DOHH2 (cell line): ENCODE measurements around the gene ENO2.

Source experiments
- H3F3A ChIP-seq: fragments of 200-600 bp; sonication (generic), shearing (Covaris generic); 2 replicates; pipeline ENCODE4 v1.6.0; 2016; ENCODE audit warnings: antibody characterized with exemption, mild to moderate bottlenecking; ENCODE audit not compliant: control insufficient read depth, insufficient read depth
- H3K27ac ChIP-seq: fragments of 200-600 bp; sonication (generic); 2 replicates; pipeline ENCODE4 v1.5.1; 2014; ENCODE audit warnings: low read depth, mild to moderate bottlenecking, low read length, moderate library complexity
- H3K27me3 ChIP-seq: fragments of 200-600 bp; sonication (generic); 2 replicates; pipeline ENCODE4 v1.6.1; 2014; ENCODE audit warnings: mild to moderate bottlenecking, low read length, mixed read lengths; ENCODE audit not compliant: control insufficient read depth
- H3K36me3 ChIP-seq: fragments of 200-600 bp; sonication (generic); 2 replicates; pipeline ENCODE4 v1.6.1; 2014; ENCODE audit warnings: mild to moderate bottlenecking, low read length, moderate library complexity, mixed read lengths; ENCODE audit not compliant: control insufficient read depth
- H3K4me1 ChIP-seq: fragments of 200-600 bp; sonication (generic); 2 replicates; pipeline ENCODE4 v1.6.1; 2014; ENCODE audit warnings: mild to moderate bottlenecking, low read length, mixed read lengths; ENCODE audit not compliant: control insufficient read depth
- H3K4me2 ChIP-seq: fragments of 200-600 bp; sonication (generic); 2 replicates; pipeline ENCODE4 v1.6.0; 2014; ENCODE audit warnings: mild to moderate bottlenecking, low read length, moderate library complexity
- H3K4me3 ChIP-seq: fragments of 200-600 bp; sonication (generic); 2 replicates; pipeline ENCODE4 v1.5.1; 2014; ENCODE audit warnings: mild to moderate bottlenecking, low read length, mixed read lengths
- H3K79me2 ChIP-seq: fragments of 200-600 bp; sonication (generic); 2 replicates; pipeline ENCODE4 v1.6.1; 2014; ENCODE audit warnings: mild to moderate bottlenecking, low read length, mixed read lengths; ENCODE audit not compliant: control insufficient read depth
- H3K9me2 ChIP-seq: fragments of 200-600 bp; sonication (generic); replicated peaks from 2 replicates; pipeline ENCODE4 v1.6.1; 2014; ENCODE audit warnings: mild to moderate bottlenecking, low read length, mixed read lengths; ENCODE audit not compliant: control insufficient read depth
- H3K9me3 ChIP-seq: fragments of 200-600 bp; sonication (generic); 2 replicates; pipeline ENCODE4 v1.6.1; 2014; ENCODE audit warnings: antibody characterized with exemption, low read length, mixed read lengths; ENCODE audit not compliant: control insufficient read depth, insufficient read depth
- H4K20me1 ChIP-seq: fragments of 200-600 bp; sonication (generic); 2 replicates; pipeline ENCODE4 v1.6.0; 2014; ENCODE audit warnings: low read depth, mild to moderate bottlenecking, antibody characterized with exemption, low read length, moderate library complexity; ENCODE audit not compliant: control insufficient read depth, insufficient read depth
- CTCF ChIP-seq: fragments of 200-600 bp; sonication (generic); IDR thresholded peaks from one replicate; pipeline ENCODE4 v1.5.1; 2014; ENCODE audit warnings: antibody characterized with exemption, mild to moderate bottlenecking, low read depth, low read length; ENCODE audit not compliant: poor library complexity, severe bottlenecking
- EZH2phosphoT487 ChIP-seq: fragments of 200-600 bp; sonication (generic); IDR thresholded peaks from 2 replicates; pipeline ENCODE4 v1.6.1; 2017; ENCODE audit warnings: borderline replicate concordance, mild to moderate bottlenecking, antibody characterized with exemption, low read length, moderate library complexity, mixed read lengths

ENO2 gene

GRCh38 chr12:6966351-6966750, 52.0 kb downstream of the ENO2 start:
- Histone ChIP-seq H3K27ac (no peak overlapping the region), H3K4me2 (no peak overlapping the region), H3F3A (peaks cover 39% of the 10 kb centered on the region)

GRCh38 chr12:6967651-6968100, 53.3 kb downstream of the ENO2 start:
- Histone ChIP-seq H3K27me3 (0 out of 2 replicates have a peak, but pooled peaks cover 2% of the 10 kb centered on the region), H4K20me1 (peaks cover 16% of the 10 kb centered on the region; the same call in 1 of the 2 replicates), H3K36me3 (peaks cover 80% of the 10 kb centered on the region), H3K4me3 (no peak overlapping the region), H3K4me2 (no peak overlapping the region), H3K9me2 (no peaks in the 10 kb centered on the region), H3F3A (peaks cover 41% of the 10 kb centered on the region), H3K9me3 (no peaks in the 10 kb centered on the region), H3K27ac (no peak overlapping the region), H3K79me2 (peaks cover 48% of the 10 kb centered on the region), H3K4me1 (peaks cover 38% of the 10 kb centered on the region)
- TF ChIP-seq CTCF (no peak), EZH2phosphoT487 (no peak)

More at GRCh38 chr12:6966351-6966750, 52.0 kb downstream of the ENO2 start:
- Histone ChIP-seq H3K27me3 (peaks cover 13% of the 10 kb centered on the region), H3K79me2 (peaks cover 35% of the 10 kb centered on the region), H3K9me2 (no peaks in the 10 kb centered on the region), H4K20me1 (peaks cover 16% of the 10 kb centered on the region; the same call in 1 of the 2 replicates), H3K9me3 (no peaks in the 10 kb centered on the region), H3K36me3 (peaks cover 67% of the 10 kb centered on the region), H3K4me3 (no peak overlapping the region), H3K4me1 (peaks cover 39% of the 10 kb centered on the region)
- TF ChIP-seq CTCF (no peak), EZH2phosphoT487 (no peak)

GRCh38 chr12:6968426-6968825, 54.0 kb downstream of the ENO2 start:
- no peaks in the 10 kb centered on the region for H3K9me3 ChIP-seq
- peaks cover 41% of the 10 kb centered on the region for H3F3A ChIP-seq
- peak overlapping the region; percentile 99; the same call in 1 of the 2 replicates for H3K4me3 ChIP-seq
- peaks cover 16% of the 10 kb centered on the region; the same call in 1 of the 2 replicates for H4K20me1 ChIP-seq
- peaks cover 44% of the 10 kb centered on the region for H3K4me1 ChIP-seq
- TF ChIP-seq EZH2phosphoT487 (no peak), CTCF (no peak)
- H3K27ac ChIP-seq, result no peak overlapping the region
- H3K27me3 ChIP-seq, result no peaks in the 10 kb centered on the region
- peaks cover 56% of the 10 kb centered on the region for H3K79me2 ChIP-seq
- peak overlapping the region; percentile 95 for H3K4me2 ChIP-seq
- H3K36me3 ChIP-seq, result peaks cover 87% of the 10 kb centered on the region
- H3K9me2 ChIP-seq, result no peaks in the 10 kb centered on the region
